ENCODE results near the gene TSC22D1. TPM values are rescaled to one million over a fixed set of nuclear protein-coding genes. Genes with fewer than 3 reads are reported as not detected.

TSC22D1 gene
- total RNA-seq, 4 donors from 2014 or later: 119 to 325 (median 193) TPM

DNA sequence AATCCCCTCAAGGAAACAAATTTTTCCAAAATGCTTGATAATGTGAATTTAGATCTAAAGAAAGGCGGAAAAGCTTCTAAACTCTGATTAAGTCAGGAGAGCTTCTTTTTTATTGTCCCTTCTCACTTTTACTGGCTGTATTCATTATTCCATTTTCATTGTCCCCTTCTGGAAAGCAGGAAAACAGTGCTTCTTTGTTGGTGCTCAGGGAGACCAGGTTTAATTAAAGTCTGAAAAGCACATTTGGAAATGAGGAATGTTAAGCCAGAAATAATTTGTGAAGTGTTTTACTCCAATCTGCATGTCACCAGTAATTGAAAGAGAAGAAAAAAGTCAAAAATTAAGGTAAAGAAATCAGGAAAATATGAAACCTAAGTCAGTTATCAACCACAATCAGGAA is 43.5 kb upstream of the TSC22D1 start:
- Histone ChIP-seq H3K4me3 (no peak overlapping the region), H3K27me3 (no peaks in the 10 kb centered on the region), H3K36me3 (no peaks in the 10 kb centered on the region), H3K4me1 (no peaks in the 10 kb centered on the region), H3K27ac (no peak overlapping the region), H3K9me3 (no peaks in the 10 kb centered on the region)
- intact Hi-C loops (cut with DNase I; ENCODE audit: low total_unique reads): no loop called here
- DNase-seq (no peak), ATAC-seq (no peak)
- TF ChIP-seq, protein P1, sequence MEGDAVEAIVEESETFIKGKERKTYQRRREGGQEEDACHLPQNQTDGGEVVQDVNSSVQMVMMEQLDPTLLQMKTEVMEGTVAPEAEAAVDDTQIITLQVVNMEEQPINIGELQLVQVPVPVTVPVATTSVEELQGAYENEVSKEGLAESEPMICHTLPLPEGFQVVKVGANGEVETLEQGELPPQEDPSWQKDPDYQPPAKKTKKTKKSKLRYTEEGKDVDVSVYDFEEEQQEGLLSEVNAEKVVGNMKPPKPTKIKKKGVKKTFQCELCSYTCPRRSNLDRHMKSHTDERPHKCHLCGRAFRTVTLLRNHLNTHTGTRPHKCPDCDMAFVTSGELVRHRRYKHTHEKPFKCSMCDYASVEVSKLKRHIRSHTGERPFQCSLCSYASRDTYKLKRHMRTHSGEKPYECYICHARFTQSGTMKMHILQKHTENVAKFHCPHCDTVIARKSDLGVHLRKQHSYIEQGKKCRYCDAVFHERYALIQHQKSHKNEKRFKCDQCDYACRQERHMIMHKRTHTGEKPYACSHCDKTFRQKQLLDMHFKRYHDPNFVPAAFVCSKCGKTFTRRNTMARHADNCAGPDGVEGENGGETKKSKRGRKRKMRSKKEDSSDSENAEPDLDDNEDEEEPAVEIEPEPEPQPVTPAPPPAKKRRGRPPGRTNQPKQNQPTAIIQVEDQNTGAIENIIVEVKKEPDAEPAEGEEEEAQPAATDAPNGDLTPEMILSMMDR (IDR thresholded peaks at IDR 0.05 in 4 of 5, conservative IDR thresholded peaks at IDR 0.05 in 1 of 5): no peak
- TF ChIP-seq POLR2A (IDR thresholded peaks at IDR 0.05): no peak
- in situ Hi-C loops (cut with MboI; ENCODE audit: low sequenced_read_pairs in 4 of 4): no loop called here

GRCh38 chr13:44618326-44618725 is 42.2 kb upstream of the TSC22D1 start:
- intact Hi-C loops (cut with DNase I; ENCODE audit: low total_unique reads) (no loop called here), in situ Hi-C loops (cut with MboI; ENCODE audit: low sequenced_read_pairs in 4 of 4) (no loop called here)
- TF ChIP-seq, protein P1 (IDR thresholded peaks at IDR 0.05 in 4 of 5, conservative IDR thresholded peaks at IDR 0.05 in 1 of 5): no peak
- no peak for TF ChIP-seq POLR2A (IDR thresholded peaks at IDR 0.05)
- Histone ChIP-seq H3K4me1 (no peaks in the 10 kb centered on the region), H3K9me3 (no peaks in the 10 kb centered on the region), H3K4me3 (no peak overlapping the region), H3K36me3 (no peaks in the 10 kb centered on the region), H3K27me3 (no peaks in the 10 kb centered on the region), H3K27ac (no peak overlapping the region)
- no peak for DNase-seq
- no peak for ATAC-seq

GRCh38 chr13:44617648-44618047 is 41.5 kb upstream of the TSC22D1 start:
- Histone ChIP-seq H3K4me1 (no peaks in the 10 kb centered on the region), H3K9me3 (no peaks in the 10 kb centered on the region), H3K4me3 (no peak overlapping the region), H3K36me3 (no peaks in the 10 kb centered on the region), H3K27ac (no peak overlapping the region), H3K27me3 (no peaks in the 10 kb centered on the region)
- intact Hi-C loops (cut with DNase I; ENCODE audit: low total_unique reads): no loop called here
- in situ Hi-C loops (cut with MboI; ENCODE audit: low sequenced_read_pairs in 4 of 4): no loop called here
- no peak for ATAC-seq
- DNase-seq: no peak
- TF ChIP-seq, protein P1 (IDR thresholded peaks at IDR 0.05 in 4 of 5, conservative IDR thresholded peaks at IDR 0.05 in 1 of 5): no peak
- no peak for TF ChIP-seq POLR2A (IDR thresholded peaks at IDR 0.05)

GRCh38 chr13:44609137-44609536 is 33.0 kb upstream of the TSC22D1 start:
- no peak for ATAC-seq
- Histone ChIP-seq H3K4me3 (no peak overlapping the region), H3K9me3 (no peaks in the 10 kb centered on the region), H3K36me3 (no peaks in the 10 kb centered on the region), H3K27me3 (no peaks in the 10 kb centered on the region), H3K27ac (no peak overlapping the region), H3K4me1 (no peaks in the 10 kb centered on the region)
- TF ChIP-seq, protein P1 (IDR thresholded peaks at IDR 0.05 in 4 of 5, conservative IDR thresholded peaks at IDR 0.05 in 1 of 5): no peak
- no peak for TF ChIP-seq POLR2A (IDR thresholded peaks at IDR 0.05)
- in situ Hi-C loops (cut with MboI; ENCODE audit: low sequenced_read_pairs in 4 of 4): loop anchor here in 1 of 4 donors (10.0 kb wide), 1 partner anchor 56 kb away; no protein-coding TSS in a partner anchor
- no peak for DNase-seq
- intact Hi-C loops (cut with DNase I; ENCODE audit: low total_unique reads): no loop called here

- intact Hi-C loops (cut with DNase I; ENCODE audit: low total_unique reads): no loop called here
- H3K4me3 ChIP-seq: no peak overlapping the region
- H3K4me1 ChIP-seq: peaks cover 5 to 6% of the 10 kb centered on the region in 2 donors
- no peak for DNase-seq
- H3K36me3 ChIP-seq: no peaks in the 10 kb centered on the region
- ATAC-seq: no peak
- no peaks in the 10 kb centered on the region for H3K9me3 ChIP-seq
- no peaks in the 10 kb centered on the region for H3K27me3 ChIP-seq
- in situ Hi-C loops (cut with MboI; ENCODE audit: low sequenced_read_pairs in 4 of 4): loop anchor here in 1 of 4 donors (10.0 kb wide), 1 partner anchor 59 kb away; no protein-coding TSS in a partner anchor
- no peak for TF ChIP-seq POLR2A (IDR thresholded peaks at IDR 0.05)
- TF ChIP-seq, protein P1 (IDR thresholded peaks at IDR 0.05 in 4 of 5, conservative IDR thresholded peaks at IDR 0.05 in 1 of 5): no peak
- no peak overlapping the region for H3K27ac ChIP-seq
Observed at GRCh38 chr13:44605721-44606120, 29.6 kb upstream of the TSC22D1 start.

Data from gastrocnemius medialis (tissue), 4 donors.